ENCODE results near the gene PLXDC2.
"Not testable (repeated sequence)": the region's sequence is repeated elsewhere in the genome, so short reads cannot be mapped to it uniquely, and the experiment has no call there.

PLXDC2 gene

GRCh38 chr10:19816411-19817230 lies at the start of gene PLXDC2:
Gene PLXDC2 (plus strand): TSS chr10:19816432.
- no peak for DNase-seq (ENCODE audit: low spot score)

- DNase-seq (ENCODE audit: low spot score), result no peak
Observed at GRCh38 chr10:19767876-19768275, 48.4 kb upstream of the PLXDC2 start.

GRCh38 chr10:19769826-19770225 lies 46.4 kb upstream of the PLXDC2 start:
- DNase-seq (ENCODE audit: low spot score), result not testable (repeated sequence)

- DNase-seq (ENCODE audit: low spot score), result no peak
Observed at GRCh38 chr10:19772972-19773371, 43.3 kb upstream of the PLXDC2 start.

- DNase-seq (ENCODE audit: low spot score), result no peak
Observed at GRCh38 chr10:19775296-19775695, 40.9 kb upstream of the PLXDC2 start.

GRCh38 chr10:19777806-19778205 lies 38.4 kb upstream of the PLXDC2 start:
- no peak for DNase-seq (ENCODE audit: low spot score)

GRCh38 chr10:19778996-19779395 lies 37.2 kb upstream of the PLXDC2 start:
- DNase-seq (ENCODE audit: low spot score), result no peak

GRCh38 chr10:19782430-19783089 lies 33.7 kb upstream of the PLXDC2 start:
- DNase-seq (ENCODE audit: low spot score), result no peak

GRCh38 chr10:19783721-19784120 lies 32.5 kb upstream of the PLXDC2 start:
- no peak for DNase-seq (ENCODE audit: low spot score)

GRCh38 chr10:19785366-19785765 lies 30.9 kb upstream of the PLXDC2 start:
- DNase-seq (ENCODE audit: low spot score), result no peak

- no peak for DNase-seq (ENCODE audit: low spot score)
Observed at GRCh38 chr10:19788075-19788686, 28.1 kb upstream of the PLXDC2 start.

- DNase-seq (ENCODE audit: low spot score), result no peak
Observed at GRCh38 chr10:19788902-19789301, 27.3 kb upstream of the PLXDC2 start.

- no peak for DNase-seq (ENCODE audit: low spot score)
Observed at GRCh38 chr10:19789607-19790006, 26.6 kb upstream of the PLXDC2 start.

GRCh38 chr10:19791032-19791431 lies 25.2 kb upstream of the PLXDC2 start:
- no peak for DNase-seq (ENCODE audit: low spot score)

GRCh38 chr10:19795684-19796083 lies 20.5 kb upstream of the PLXDC2 start:
- no peak for DNase-seq (ENCODE audit: low spot score)

GRCh38 chr10:19800161-19800560 lies 16.1 kb upstream of the PLXDC2 start:
- no peak for DNase-seq (ENCODE audit: low spot score)

- no peak for DNase-seq (ENCODE audit: low spot score)
Observed at GRCh38 chr10:19801369-19801768, 14.9 kb upstream of the PLXDC2 start.

- DNase-seq (ENCODE audit: low spot score), result no peak
Observed at GRCh38 chr10:19803676-19804075, 12.6 kb upstream of the PLXDC2 start.

GRCh38 chr10:19809481-19809880 lies 6.8 kb upstream of the PLXDC2 start:
- no peak for DNase-seq (ENCODE audit: low spot score)

GRCh38 chr10:19811540-19811939 lies 4.7 kb upstream of the PLXDC2 start:
- no peak for DNase-seq (ENCODE audit: low spot score)

- DNase-seq (ENCODE audit: low spot score), result no peak
Observed at GRCh38 chr10:19812976-19813375, 3.3 kb upstream of the PLXDC2 start.

GRCh38 chr10:19815036-19815730 lies 1.0 kb upstream of the PLXDC2 start:
- no peak for DNase-seq (ENCODE audit: low spot score)

Measured in CD4-positive, alpha-beta T cell treated with Interleukin-6 at 100 ng/mL for 8 hours (primary cell).